Measurements from ENCODE around the gene PDZRN4.
A peak's percentile ranks its signal among the peaks of the same experiment; 100 is the strongest.
"Not testable (repeated sequence)": the region's sequence is repeated elsewhere in the genome, so short reads cannot be mapped to it uniquely, and the experiment has no call there.

The PDZRN4 gene

DNA sequence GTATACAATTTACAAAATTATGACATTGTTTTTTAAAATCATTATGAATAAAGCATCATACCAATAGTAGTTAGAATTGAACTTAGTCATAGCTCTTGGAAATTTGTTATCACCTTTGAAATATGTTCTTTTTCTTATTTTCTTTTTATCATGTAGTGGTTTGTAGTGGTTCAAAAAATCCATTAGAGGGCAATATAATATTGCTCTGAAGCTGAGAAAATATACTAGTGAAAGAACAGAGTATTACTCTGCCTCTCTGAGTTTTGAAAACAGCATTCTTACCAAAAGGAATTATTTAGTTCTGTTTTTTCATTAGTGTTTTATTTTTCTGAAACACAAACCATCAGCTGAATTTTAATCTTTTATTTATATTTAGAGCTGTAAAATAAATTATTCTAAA is 76.2 kb downstream of the PDZRN4 start:
- Histone ChIP-seq H3K9me3 (ENCODE audit: insufficient read depth, low read length) (no peaks in the 10 kb centered on the region), H3K9ac (ENCODE audit: insufficient read length, low read depth) (no peak overlapping the region), H3K4me3 (ENCODE audit: insufficient read length, low read depth) (no peak overlapping the region), H3K4me1 (ENCODE audit: insufficient read depth, insufficient read length) (no peaks in the 10 kb centered on the region), H3K27me3 (ENCODE audit: insufficient read depth, insufficient read length) (no peaks in the 10 kb centered on the region), H3K36me3 (ENCODE audit: insufficient read depth, insufficient read length, low read length) (no peaks in the 10 kb centered on the region)
- TF ChIP-seq SUZ12 (IDR thresholded peaks at IDR 0.05; ENCODE audit: extremely low read depth, insufficient read depth, insufficient read length), result no peak
- no peak for TF ChIP-seq ZNF274 (IDR thresholded peaks at IDR 0.05; ENCODE audit: low read depth, low read length)
- no peak for TF ChIP-seq YY1 (IDR thresholded peaks at IDR 0.05; ENCODE audit: insufficient read depth, insufficient read length)
- DNase-seq (ENCODE audit: low read depth, low spot score), result no peak

DNA sequence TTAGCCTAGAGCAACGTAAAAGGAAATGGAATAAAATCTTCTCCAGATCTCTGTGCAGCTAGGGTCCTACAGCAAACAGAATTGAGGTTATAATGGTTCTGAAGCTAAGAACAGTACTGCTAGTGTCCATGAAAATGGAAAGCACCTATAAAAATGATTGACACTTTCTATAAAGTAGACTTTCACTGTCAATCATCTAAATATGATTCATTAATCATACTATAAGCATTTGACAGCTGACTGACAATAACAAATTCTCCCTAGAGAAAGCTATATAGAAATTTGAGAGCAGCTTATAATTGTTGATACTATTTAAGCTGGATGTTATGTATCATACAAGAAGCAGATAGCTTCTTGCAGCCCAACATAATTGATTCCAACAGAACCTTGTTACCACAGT is 80.9 kb downstream of the PDZRN4 start:
- Histone ChIP-seq H3K4me3 (ENCODE audit: insufficient read length, low read depth) (no peak overlapping the region), H3K9me3 (ENCODE audit: insufficient read depth, low read length) (no peaks in the 10 kb centered on the region), H3K27me3 (ENCODE audit: insufficient read depth, insufficient read length) (no peaks in the 10 kb centered on the region), H3K4me1 (ENCODE audit: insufficient read depth, insufficient read length) (no peaks in the 10 kb centered on the region), H3K9ac (ENCODE audit: insufficient read length, low read depth) (no peak overlapping the region), H3K36me3 (ENCODE audit: insufficient read depth, insufficient read length, low read length) (no peaks in the 10 kb centered on the region)
- TF ChIP-seq YY1 (IDR thresholded peaks at IDR 0.05; ENCODE audit: insufficient read depth, insufficient read length) (no peak), ZNF274 (IDR thresholded peaks at IDR 0.05; ENCODE audit: low read depth, low read length) (no peak), SUZ12 (IDR thresholded peaks at IDR 0.05; ENCODE audit: extremely low read depth, insufficient read depth, insufficient read length) (no peak)
- DNase-seq (ENCODE audit: low read depth, low spot score), result no peak

DNA sequence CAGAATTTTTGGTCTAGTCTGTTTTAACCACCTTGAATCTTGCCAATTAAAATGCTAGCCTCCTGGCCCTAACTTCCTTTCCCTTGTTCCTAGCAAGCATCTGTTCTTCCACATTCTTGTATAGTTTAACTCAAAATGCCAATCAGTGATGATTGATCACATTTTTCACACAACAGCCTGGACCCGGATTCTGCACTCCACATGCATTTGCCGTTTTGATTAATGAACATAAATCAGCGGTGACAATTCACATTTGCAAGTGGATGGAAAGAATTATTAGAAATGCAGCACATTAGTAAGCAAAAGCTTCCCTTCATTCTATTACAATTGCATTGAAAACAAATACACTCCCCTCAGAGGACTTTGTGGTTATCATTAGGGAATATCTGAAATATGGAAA is 83.4 kb downstream of the PDZRN4 start:
- Histone ChIP-seq H3K4me3 (ENCODE audit: insufficient read length, low read depth) (no peak overlapping the region), H3K9me3 (ENCODE audit: insufficient read depth, low read length) (no peaks in the 10 kb centered on the region), H3K27me3 (ENCODE audit: insufficient read depth, insufficient read length) (no peaks in the 10 kb centered on the region), H3K36me3 (ENCODE audit: insufficient read depth, insufficient read length, low read length) (no peaks in the 10 kb centered on the region), H3K9ac (ENCODE audit: insufficient read length, low read depth) (no peak overlapping the region), H3K4me1 (ENCODE audit: insufficient read depth, insufficient read length) (no peaks in the 10 kb centered on the region)
- no peak for DNase-seq (ENCODE audit: low read depth, low spot score)
- TF ChIP-seq ZNF274 (IDR thresholded peaks at IDR 0.05; ENCODE audit: low read depth, low read length), result no peak
- TF ChIP-seq YY1 (IDR thresholded peaks at IDR 0.05; ENCODE audit: insufficient read depth, insufficient read length), result no peak

DNA sequence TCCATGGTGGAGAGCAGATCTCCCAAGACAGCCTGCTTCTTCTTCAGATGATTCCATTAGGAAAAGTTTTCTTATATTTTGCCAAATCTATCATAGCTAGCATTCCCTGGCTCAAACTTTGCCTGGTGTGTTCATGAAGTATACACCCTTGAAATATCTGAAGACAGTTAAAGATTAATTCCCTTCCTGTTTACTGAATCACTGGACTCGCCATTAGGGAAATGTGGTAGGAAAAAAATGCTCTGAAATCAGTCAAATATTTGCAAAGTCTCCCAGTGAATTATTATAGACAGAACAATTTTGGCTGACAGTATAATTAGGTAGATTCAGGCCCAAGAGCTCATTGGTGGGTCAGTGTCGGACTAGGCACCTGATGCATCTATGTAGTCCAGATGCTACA is 86.5 kb downstream of the PDZRN4 start:
- DNase-seq (ENCODE audit: low read depth, low spot score), result no peak
- no peaks in the 10 kb centered on the region for H3K36me3 ChIP-seq (ENCODE audit: insufficient read depth, insufficient read length, low read length)
- H3K4me1 ChIP-seq (ENCODE audit: insufficient read depth, insufficient read length), result no peaks in the 10 kb centered on the region
- no peaks in the 10 kb centered on the region for H3K27me3 ChIP-seq (ENCODE audit: insufficient read depth, insufficient read length)
- H3K9me3 ChIP-seq (ENCODE audit: insufficient read depth, low read length), result no peaks in the 10 kb centered on the region
- H3K9ac ChIP-seq (ENCODE audit: insufficient read length, low read depth), result no peak overlapping the region
- no peak overlapping the region for H3K4me3 ChIP-seq (ENCODE audit: insufficient read length, low read depth)
- TF ChIP-seq ZNF274 (IDR thresholded peaks at IDR 0.05; ENCODE audit: low read depth, low read length), result no peak
- TF ChIP-seq SUZ12 (IDR thresholded peaks at IDR 0.05; ENCODE audit: extremely low read depth, insufficient read depth, insufficient read length), result no peak
- TF ChIP-seq YY1 (IDR thresholded peaks at IDR 0.05; ENCODE audit: insufficient read depth, insufficient read length), result no peak

DNA sequence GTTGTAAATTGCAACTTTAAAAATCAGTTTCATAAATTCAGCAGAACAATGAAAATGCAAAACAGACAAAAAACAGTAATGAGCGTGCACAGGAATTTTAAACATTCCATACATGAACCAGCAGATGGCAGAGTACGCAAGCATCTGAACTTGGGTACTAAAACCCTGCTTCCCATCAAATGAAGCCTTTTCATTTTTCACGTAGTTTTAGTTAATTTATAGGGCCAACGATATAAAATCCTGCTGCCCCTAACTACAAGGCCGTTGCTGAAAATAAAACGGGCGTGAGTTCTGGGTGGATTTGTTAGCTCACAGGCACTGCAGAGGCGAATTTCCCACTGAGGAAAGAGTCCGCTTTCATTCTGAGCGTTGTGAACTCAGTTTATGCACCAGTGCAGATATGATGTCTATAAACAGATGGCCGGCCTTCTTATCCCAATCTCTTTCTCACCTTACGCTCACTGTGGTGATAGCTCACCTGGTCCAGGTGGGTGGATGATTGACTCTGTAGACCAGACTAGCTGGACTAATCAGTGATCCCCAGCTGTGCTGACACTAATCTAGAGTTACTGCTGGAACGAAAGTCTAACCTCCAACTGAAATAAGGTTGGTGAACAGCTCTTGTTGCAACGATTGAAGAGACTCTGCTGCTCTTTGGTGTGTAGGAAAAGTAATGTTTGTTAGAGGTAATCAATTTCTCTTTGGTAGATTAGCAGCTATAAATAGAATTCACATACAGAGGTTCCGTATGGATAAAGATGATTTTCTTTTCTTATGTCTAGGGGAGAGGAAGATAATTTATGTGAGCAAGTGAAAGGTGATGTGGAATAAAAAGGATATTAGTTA is 89.2 kb downstream of the PDZRN4 start:
- no peaks in the 10 kb centered on the region for H3K27me3 ChIP-seq (ENCODE audit: insufficient read depth, insufficient read length)
- no peaks in the 10 kb centered on the region for H3K9me3 ChIP-seq (ENCODE audit: insufficient read depth, low read length)
- H3K36me3 ChIP-seq (ENCODE audit: insufficient read depth, insufficient read length, low read length), result no peaks in the 10 kb centered on the region
- H3K9ac ChIP-seq (ENCODE audit: insufficient read length, low read depth), result no peak overlapping the region
- no peak overlapping the region for H3K4me3 ChIP-seq (ENCODE audit: insufficient read length, low read depth)
- H3K4me1 ChIP-seq (ENCODE audit: insufficient read depth, insufficient read length), result peaks cover 6% of the 10 kb centered on the region
- TF ChIP-seq SUZ12 (IDR thresholded peaks at IDR 0.05; ENCODE audit: extremely low read depth, insufficient read depth, insufficient read length), result no peak
- no peak for TF ChIP-seq ZNF274 (IDR thresholded peaks at IDR 0.05; ENCODE audit: low read depth, low read length)
- no peak for TF ChIP-seq YY1 (IDR thresholded peaks at IDR 0.05; ENCODE audit: insufficient read depth, insufficient read length)
- peak; percentile 35 for DNase-seq (ENCODE audit: low read depth, low spot score)

DNA sequence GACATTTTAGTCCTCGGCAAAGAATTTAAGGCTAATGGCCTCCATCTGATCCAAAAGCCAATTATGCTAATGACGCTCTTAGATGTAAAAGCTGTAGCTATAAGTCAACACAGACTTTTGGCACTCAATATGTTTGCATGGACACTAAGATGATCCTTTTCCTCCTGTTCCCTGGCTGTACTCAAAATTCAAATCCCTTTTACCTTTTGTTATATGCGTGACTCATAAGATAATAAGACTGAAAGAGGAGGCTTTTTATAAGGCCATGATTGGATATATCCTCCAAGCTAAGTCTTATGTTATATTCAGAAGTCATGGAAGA is 89.8 kb downstream of the PDZRN4 start:
- no peaks in the 10 kb centered on the region for H3K36me3 ChIP-seq (ENCODE audit: insufficient read depth, insufficient read length, low read length)
- DNase-seq (ENCODE audit: low read depth, low spot score), result no peak
- TF ChIP-seq YY1 (IDR thresholded peaks at IDR 0.05; ENCODE audit: insufficient read depth, insufficient read length) (no peak), SUZ12 (IDR thresholded peaks at IDR 0.05; ENCODE audit: extremely low read depth, insufficient read depth, insufficient read length) (no peak), ZNF274 (IDR thresholded peaks at IDR 0.05; ENCODE audit: low read depth, low read length) (no peak)
- H3K9ac ChIP-seq (ENCODE audit: insufficient read length, low read depth), result no peak overlapping the region
- H3K9me3 ChIP-seq (ENCODE audit: insufficient read depth, low read length), result no peaks in the 10 kb centered on the region
- H3K27me3 ChIP-seq (ENCODE audit: insufficient read depth, insufficient read length), result no peaks in the 10 kb centered on the region
- no peak overlapping the region for H3K4me3 ChIP-seq (ENCODE audit: insufficient read length, low read depth)
- peaks cover 6% of the 10 kb centered on the region for H3K4me1 ChIP-seq (ENCODE audit: insufficient read depth, insufficient read length)

DNA sequence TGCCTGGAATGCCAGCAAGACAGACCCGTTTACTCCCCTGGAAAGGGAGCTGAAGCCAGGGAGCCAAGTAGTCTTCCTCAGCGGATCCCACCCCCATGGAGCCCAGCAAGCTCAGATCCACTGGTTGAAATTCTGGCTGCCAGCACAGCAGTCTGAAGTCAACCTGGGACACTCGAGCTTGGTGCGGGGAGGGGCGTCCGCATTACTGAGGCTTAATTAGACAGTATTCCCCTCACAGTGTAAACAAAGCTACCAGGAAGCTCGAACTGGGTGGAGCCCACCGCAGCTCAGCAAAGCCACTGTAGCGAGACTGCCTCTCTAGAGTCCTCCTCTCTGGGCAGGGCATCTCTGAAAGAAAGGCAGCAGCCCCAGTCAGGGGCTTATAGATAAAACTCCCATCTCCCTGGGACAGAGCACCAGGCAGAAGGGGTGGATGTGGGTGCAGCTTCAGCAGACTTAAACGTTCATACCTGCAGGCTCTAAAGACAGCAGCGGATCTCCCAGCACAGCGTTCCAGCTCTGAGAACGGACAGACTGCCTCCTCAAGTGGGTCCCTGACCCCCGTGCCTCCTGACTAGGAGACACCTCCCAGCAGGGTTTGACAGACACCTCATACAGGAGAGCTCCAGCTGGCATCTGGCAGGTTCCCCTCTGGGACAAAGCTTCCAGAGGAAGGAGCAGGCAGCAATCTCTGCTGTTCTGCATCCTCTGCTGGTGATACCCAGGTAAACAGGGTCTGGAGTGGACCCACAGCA is 92.4 kb downstream of the PDZRN4 start:
- not testable (repeated sequence) for H3K9ac ChIP-seq (ENCODE audit: insufficient read length, low read depth); H3K9me3 ChIP-seq (ENCODE audit: insufficient read depth, low read length); H3K27me3 ChIP-seq (ENCODE audit: insufficient read depth, insufficient read length); H3K36me3 ChIP-seq (ENCODE audit: insufficient read depth, insufficient read length, low read length); DNase-seq (ENCODE audit: low read depth, low spot score); H3K4me3 ChIP-seq (ENCODE audit: insufficient read length, low read depth); H3K4me1 ChIP-seq (ENCODE audit: insufficient read depth, insufficient read length)

DNA sequence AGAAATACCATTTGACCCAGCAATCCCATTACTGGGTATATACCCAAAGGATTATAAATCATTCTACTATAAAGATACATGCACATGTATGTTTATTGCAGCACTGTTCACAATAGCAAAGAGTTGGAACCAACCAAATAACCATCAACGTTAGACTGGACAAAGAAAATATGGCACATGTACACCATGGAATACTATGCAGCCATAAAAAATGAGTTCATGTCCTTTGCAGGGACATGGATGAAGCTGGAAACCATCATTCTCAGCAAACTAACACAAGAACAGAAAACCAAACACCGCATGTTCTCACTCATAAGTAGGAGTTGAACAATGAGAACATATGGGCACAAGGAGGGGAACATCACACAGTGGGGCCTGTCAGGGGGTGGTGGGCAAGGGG is 97.3 kb downstream of the PDZRN4 start:
- not testable (repeated sequence) for DNase-seq (ENCODE audit: low read depth, low spot score); H3K4me3 ChIP-seq (ENCODE audit: insufficient read length, low read depth); H3K27me3 ChIP-seq (ENCODE audit: insufficient read depth, insufficient read length); H3K9me3 ChIP-seq (ENCODE audit: insufficient read depth, low read length); H3K9ac ChIP-seq (ENCODE audit: insufficient read length, low read depth); H3K36me3 ChIP-seq (ENCODE audit: insufficient read depth, insufficient read length, low read length); H3K4me1 ChIP-seq (ENCODE audit: insufficient read depth, insufficient read length)
